Measurements from ENCODE around the gene MDFIC. TPM values are rescaled to one million over a fixed set of nuclear protein-coding genes. Genes with fewer than 3 reads are reported as not detected.

MDFIC gene
- polyA plus RNA-seq, 1 experiment: 35.9 TPM

- TF ChIP-seq, protein P1, sequence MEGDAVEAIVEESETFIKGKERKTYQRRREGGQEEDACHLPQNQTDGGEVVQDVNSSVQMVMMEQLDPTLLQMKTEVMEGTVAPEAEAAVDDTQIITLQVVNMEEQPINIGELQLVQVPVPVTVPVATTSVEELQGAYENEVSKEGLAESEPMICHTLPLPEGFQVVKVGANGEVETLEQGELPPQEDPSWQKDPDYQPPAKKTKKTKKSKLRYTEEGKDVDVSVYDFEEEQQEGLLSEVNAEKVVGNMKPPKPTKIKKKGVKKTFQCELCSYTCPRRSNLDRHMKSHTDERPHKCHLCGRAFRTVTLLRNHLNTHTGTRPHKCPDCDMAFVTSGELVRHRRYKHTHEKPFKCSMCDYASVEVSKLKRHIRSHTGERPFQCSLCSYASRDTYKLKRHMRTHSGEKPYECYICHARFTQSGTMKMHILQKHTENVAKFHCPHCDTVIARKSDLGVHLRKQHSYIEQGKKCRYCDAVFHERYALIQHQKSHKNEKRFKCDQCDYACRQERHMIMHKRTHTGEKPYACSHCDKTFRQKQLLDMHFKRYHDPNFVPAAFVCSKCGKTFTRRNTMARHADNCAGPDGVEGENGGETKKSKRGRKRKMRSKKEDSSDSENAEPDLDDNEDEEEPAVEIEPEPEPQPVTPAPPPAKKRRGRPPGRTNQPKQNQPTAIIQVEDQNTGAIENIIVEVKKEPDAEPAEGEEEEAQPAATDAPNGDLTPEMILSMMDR (IDR thresholded peaks at IDR 0.05; ENCODE audit: low read depth, low read length): no peak
- H3K27me3 ChIP-seq (ENCODE audit: control insufficient read depth, insufficient read depth, low read length): no peaks in the 10 kb centered on the region
- no peak overlapping the region for H3K27ac ChIP-seq (ENCODE audit: low read depth, low read length)
- ChIA-PET POLR2A (no interaction called here), CTCF (no interaction called here)
- H3K9me3 ChIP-seq (ENCODE audit: control insufficient read depth, insufficient read depth, low read length): no peaks in the 10 kb centered on the region
- no peak for DNase-seq (ENCODE audit: low read depth, low spot score)
- no peak overlapping the region for H3K4me3 ChIP-seq (ENCODE audit: low read depth, low read length)
Measured at GRCh38 chr7:115060095-115060870, 138.4 kb downstream of the MDFIC start.

DNA sequence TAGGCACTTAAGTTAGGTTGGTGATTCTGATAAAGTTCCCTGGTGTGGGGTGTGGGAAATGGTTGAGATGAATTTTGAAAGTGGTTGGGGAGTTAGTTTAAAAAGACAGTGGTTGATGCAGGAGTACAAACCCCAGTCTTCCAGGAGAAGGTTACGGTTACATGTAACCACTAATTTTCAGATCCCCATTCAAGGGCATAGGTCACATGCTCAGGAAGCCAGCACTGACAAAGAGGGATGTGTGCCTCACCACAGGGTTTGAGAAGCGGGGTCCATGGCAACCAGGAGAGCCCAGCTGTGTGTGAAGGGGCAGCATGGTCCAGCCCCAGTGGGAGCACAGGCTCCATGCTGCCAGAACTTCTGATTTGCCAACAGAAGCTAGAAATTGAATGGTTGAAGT lies 144.2 kb downstream of the MDFIC start:
- Histone ChIP-seq H3K4me3 (ENCODE audit: low read depth, low read length) (no peak overlapping the region), H3K9me3 (ENCODE audit: control insufficient read depth, insufficient read depth, low read length) (no peaks in the 10 kb centered on the region), H3K27ac (ENCODE audit: low read depth, low read length) (no peak overlapping the region), H3K27me3 (ENCODE audit: control insufficient read depth, insufficient read depth, low read length) (no peaks in the 10 kb centered on the region)
- CTCF ChIA-PET: no interaction called here
- POLR2A ChIA-PET: no interaction called here
- no peak for DNase-seq (ENCODE audit: low read depth, low spot score)
- TF ChIP-seq, protein P1 (IDR thresholded peaks at IDR 0.05; ENCODE audit: low read depth, low read length): no peak

- CTCF ChIA-PET: no interaction called here
- H3K9me3 ChIP-seq (ENCODE audit: control insufficient read depth, insufficient read depth, low read length): no peaks in the 10 kb centered on the region
- H3K27me3 ChIP-seq (ENCODE audit: control insufficient read depth, insufficient read depth, low read length): no peaks in the 10 kb centered on the region
- TF ChIP-seq, protein P1 (IDR thresholded peaks at IDR 0.05; ENCODE audit: low read depth, low read length): no peak
- no peak for DNase-seq (ENCODE audit: low read depth, low spot score)
- POLR2A ChIA-PET: no interaction called here
- no peak overlapping the region for H3K27ac ChIP-seq (ENCODE audit: low read depth, low read length)
- no peak overlapping the region for H3K4me3 ChIP-seq (ENCODE audit: low read depth, low read length)
Measured at GRCh38 chr7:115066634-115067033, 144.7 kb downstream of the MDFIC start.

DNA sequence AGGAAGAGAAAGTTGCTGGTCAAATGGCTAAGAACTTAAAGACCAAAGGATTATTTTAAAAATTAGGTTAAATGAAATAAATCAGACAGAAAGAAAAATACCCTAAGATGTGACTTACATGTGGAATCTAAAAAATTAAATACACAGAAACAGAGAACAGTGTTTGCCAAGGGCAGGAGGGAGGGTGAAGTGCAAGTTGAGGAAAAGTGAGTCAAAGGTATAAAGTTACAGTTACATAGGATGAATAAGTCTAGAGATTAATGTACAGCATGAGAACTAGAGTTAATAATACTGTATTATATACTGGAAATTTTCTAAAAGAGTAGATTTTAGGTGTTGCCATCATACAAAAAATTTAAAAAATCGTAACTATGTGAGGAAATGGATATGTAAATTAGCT lies 146.3 kb downstream of the MDFIC start:
- ChIA-PET POLR2A (no interaction called here), CTCF (interaction anchor here (1.5 kb wide), 1 partner anchor 642 kb away, joined by 4 read pairs; no protein-coding TSS in a partner anchor)
- H3K9me3 ChIP-seq (ENCODE audit: control insufficient read depth, insufficient read depth, low read length): no peaks in the 10 kb centered on the region
- H3K4me3 ChIP-seq (ENCODE audit: low read depth, low read length): no peak overlapping the region
- no peak overlapping the region for H3K27ac ChIP-seq (ENCODE audit: low read depth, low read length)
- no peaks in the 10 kb centered on the region for H3K27me3 ChIP-seq (ENCODE audit: control insufficient read depth, insufficient read depth, low read length)
- TF ChIP-seq, protein P1 (IDR thresholded peaks at IDR 0.05; ENCODE audit: low read depth, low read length): no peak
- DNase-seq (ENCODE audit: low read depth, low spot score): no peak

All from AG04450 (cell line).